H1 (cell line): ENCODE measurements around the gene NEURL1. TPM values are rescaled to one million over a fixed set of nuclear protein-coding genes. Genes with fewer than 3 reads are reported as not detected.
"Not testable (repeated sequence)": the region's sequence is repeated elsewhere in the genome, so short reads cannot be mapped to it uniquely, and the experiment has no call there.

Experiments
- CTCF ChIA-PET: fragments of 300-600 bp; sonication (Branson Sonifier 250); formaldehyde crosslinking; loops from one replicate; lab custom pipeline; 2021; ENCODE audit not compliant: partially characterized antibody; lab: Charles Lee
- POLR2A ChIA-PET: fragments of 300-600 bp; sonication (Branson Sonifier 250); formaldehyde crosslinking; loops from one replicate; lab custom pipeline; 2021; ENCODE audit warnings: inconsistent platforms; ENCODE audit not compliant: partially characterized antibody; lab: Charles Lee
- DNase-seq, 2 experiments: peaks; one replicate each; pipeline versions ENCODE4 v3.0.0 to v3.0.0-alpha.2; 2010 to 2022; ENCODE audit warnings: low spot score in 2 of 2, low read depth in 1 of 2, mixed read lengths in 1 of 2
- FAIRE-seq: peaks from 2 replicates; lab custom pipeline; 2011; peaks lifted over from hg19 to GRCh38; lab: Jason Lieb, UNC
- H2AFZ ChIP-seq: 2 replicates; pipeline ENCODE4 v1.8.1; 2012; ENCODE audit warnings: low read length, inconsistent platforms
- H2AK5ac ChIP-seq: 2 replicates; pipeline ENCODE4 v1.6.1; 2013; ENCODE audit warnings: low read depth, low read length
- H2BK120ac ChIP-seq: replicated peaks from 2 replicates; pipeline ENCODE3; 2013; ENCODE audit warnings: low read depth, low read length, inconsistent platforms
- H2BK12ac ChIP-seq: 2 replicates; pipeline ENCODE4 v1.6.1; 2013; ENCODE audit warnings: low read depth, low read length
- H2BK15ac ChIP-seq: 2 replicates; pipeline ENCODE4 v1.6.1; 2013; ENCODE audit warnings: low read length
- H2BK20ac ChIP-seq: 2 replicates; pipeline ENCODE4 v1.6.1; 2013; ENCODE audit warnings: low read length
- H2BK5ac ChIP-seq: 2 replicates; pipeline ENCODE4 v1.6.1; 2013; ENCODE audit warnings: low read depth, low read length
- H3K14ac ChIP-seq: 2 replicates; pipeline ENCODE4 v1.6.1; 2013; ENCODE audit warnings: inconsistent platforms; ENCODE audit not compliant: insufficient read length
- H3K18ac ChIP-seq: 2 replicates; pipeline ENCODE4 v1.6.1; 2013; ENCODE audit warnings: low read length; ENCODE audit errors: extremely low read depth
- H3K23ac ChIP-seq: 2 replicates; pipeline ENCODE4 v1.6.1; 2013; ENCODE audit warnings: inconsistent platforms; ENCODE audit not compliant: insufficient read length
- H3K23me2 ChIP-seq: 2 replicates; pipeline ENCODE4 v1.6.1; 2013; ENCODE audit warnings: low read depth, low read length
- H3K27ac ChIP-seq: 2 replicates; pipeline ENCODE4 v1.6.1; 2011; ENCODE audit warnings: low read depth, low read length, inconsistent platforms
- H3K27me3 ChIP-seq, 4 experiments: replicated peaks in 1 of 4; 1 replicate in 1 of 4; 2 replicates in 3 of 4; pipeline versions ENCODE4 v1.6.1 to v1.8.1; 2011 to 2013; ENCODE audit warnings: low read length in 3 of 4, mild to moderate bottlenecking in 3 of 4, inconsistent platforms in 2 of 4, mixed read lengths in 2 of 4, moderate library complexity in 1 of 4; ENCODE audit not compliant: control insufficient read depth in 3 of 4, insufficient read depth in 3 of 4; ENCODE audit errors: extremely low read depth in 1 of 4
- H3K36me3 ChIP-seq, 4 experiments: 2 replicates each; pipeline versions ENCODE4 v1.6.1 to v1.8.1; 2011 to 2013; ENCODE audit warnings: mild to moderate bottlenecking in 4 of 4, low read length in 3 of 4, moderate library complexity in 2 of 4, control low read depth in 1 of 4, inconsistent platforms in 1 of 4; ENCODE audit not compliant: insufficient read depth in 4 of 4, control insufficient read depth in 2 of 4
- H3K4ac ChIP-seq: replicated peaks from 2 replicates; pipeline ENCODE3; 2013; ENCODE audit warnings: low read length, low read depth, mixed read lengths, inconsistent platforms; ENCODE audit not compliant: insufficient read length
- H3K4me1 ChIP-seq, 4 experiments: replicated peaks in 1 of 4; 1 replicate in 1 of 4; 2 replicates in 3 of 4; pipeline versions ENCODE4 v1.6.1 to v1.8.1; 2011 to 2013; ENCODE audit warnings: low read length in 3 of 4, inconsistent platforms in 2 of 4, mixed read lengths in 1 of 4; ENCODE audit not compliant: insufficient read depth in 4 of 4, control insufficient read depth in 3 of 4
- H3K4me2 ChIP-seq, 2 experiments: 2 replicates each; pipeline versions ENCODE4 v1.6.1 to v1.8.1; 2011 to 2013; ENCODE audit warnings: low read depth in 2 of 2, low read length in 2 of 2, control low read depth in 1 of 2, inconsistent platforms in 1 of 2, mild to moderate bottlenecking in 1 of 2; ENCODE audit not compliant: insufficient read depth in 1 of 2
- H3K4me3 ChIP-seq, 4 experiments: fragments of 200-600, 300-600 bp in 1 of 4; sonication (generic), shearing (Covaris generic), sonication (Bioruptor Twin) in 1 of 4; 2 replicates each; pipeline versions ENCODE4 v1.5.1 to v1.8.1; 2011 to 2016; ENCODE audit warnings: low read length in 4 of 4, low read depth in 3 of 4, control low read depth in 2 of 4, inconsistent platforms in 2 of 4, mild to moderate bottlenecking in 2 of 4, mixed read lengths in 1 of 4, moderate library complexity in 1 of 4; ENCODE audit not compliant: insufficient read depth in 2 of 4; ENCODE audit errors: extremely low read depth in 1 of 4
- H3K56ac ChIP-seq: replicated peaks from 2 replicates; pipeline ENCODE3; 2013; ENCODE audit warnings: low read depth, mild to moderate bottlenecking, mixed read lengths, low read length, inconsistent platforms; ENCODE audit not compliant: insufficient read length
- H3K79me1 ChIP-seq: 2 replicates; pipeline ENCODE4 v1.6.1; 2013; ENCODE audit warnings: low read depth, low read length, control low read depth
- H3K79me2 ChIP-seq, 2 experiments: 2 replicates each; pipeline versions ENCODE4 v1.6.1 to v1.8.1; 2012 to 2013; ENCODE audit warnings: low read length in 2 of 2, mild to moderate bottlenecking in 2 of 2, inconsistent platforms in 1 of 2; ENCODE audit not compliant: insufficient read depth in 2 of 2, control insufficient read depth in 1 of 2
- H3K9ac ChIP-seq, 4 experiments: replicated peaks in 1 of 4; 1 replicate in 1 of 4; 2 replicates in 3 of 4; pipeline versions ENCODE4 v1.6.1 to v1.8.1; 2011 to 2013; ENCODE audit warnings: low read depth in 3 of 4, low read length in 3 of 4, control low read depth in 2 of 4, mild to moderate bottlenecking in 2 of 4, moderate library complexity in 2 of 4, inconsistent platforms in 1 of 4; ENCODE audit errors: extremely low read depth in 1 of 4
- H3K9me3 ChIP-seq, 2 experiments: 2 replicates each; pipeline versions ENCODE4 v1.6.1 to v1.8.1; 2012 to 2013; ENCODE audit warnings: mild to moderate bottlenecking in 2 of 2, moderate library complexity in 2 of 2, control low read depth in 1 of 2, inconsistent platforms in 1 of 2, low read depth in 1 of 2, low read length in 1 of 2, mixed read lengths in 1 of 2; ENCODE audit not compliant: insufficient read depth in 2 of 2
- H4K20me1 ChIP-seq, 2 experiments: replicated peaks in 1 of 2; 2 replicates each; pipeline versions ENCODE3 to v1.8.1; 2011 to 2013; ENCODE audit warnings: inconsistent platforms in 2 of 2, low read length in 2 of 2, mild to moderate bottlenecking in 1 of 2; ENCODE audit not compliant: insufficient read depth in 2 of 2, control insufficient read depth in 1 of 2
- H4K5ac ChIP-seq: 2 replicates; pipeline ENCODE4 v1.6.1; 2013; ENCODE audit warnings: low read length, low read depth, mixed read lengths, inconsistent platforms; ENCODE audit not compliant: insufficient read length
- H4K8ac ChIP-seq: 2 replicates; pipeline ENCODE4 v1.8.0; 2013; ENCODE audit warnings: mild to moderate bottlenecking, moderate library complexity, low read length, inconsistent platforms; ENCODE audit not compliant: insufficient read depth; ENCODE audit errors: extremely low read depth
- H4K91ac ChIP-seq: replicated peaks from 2 replicates; pipeline ENCODE3; 2013; ENCODE audit warnings: low read length, mixed read lengths, inconsistent platforms; ENCODE audit not compliant: insufficient read length
- ATF3 ChIP-seq: IDR thresholded peaks from 2 replicates; pipeline ENCODE4 v1.6.1; 2011; ENCODE audit warnings: low read depth, mild to moderate bottlenecking, low read length; ENCODE audit not compliant: insufficient read depth
- WGBS, 2 experiments: shearing (Covaris generic) in 1 of 2; methylation state at CpG; one replicate each; pipeline versions ENCODE4 v1.1.6 to v1.1.7; 2013 to 2015; ENCODE audit warnings: low lambda C conversion rate in 2 of 2, mixed read lengths in 2 of 2, inconsistent platforms in 1 of 2, low coverage in 1 of 2, missing lambda C conversion rate in 1 of 2; ENCODE audit not compliant: insufficient replicate concordance in 2 of 2, insufficient coverage in 1 of 2, insufficient read length in 1 of 2; ENCODE audit errors: extremely low coverage in 1 of 2, missing lambda C conversion rate in 1 of 2; 5-methylcytosine and 5-hydroxymethylcytosine counted together
- polyA plus RNA-seq, 7 experiments: library from polyadenylated mRNA; depleted of rRNA in 3 of 7; stranded (reverse) in 5 of 7; unstranded in 2 of 7; fragments of >200 nt in 5 of 7; fragments of 200-250 nt in 2 of 7; gene quantifications; 1 replicate in 5 of 7; 2 replicates in 1 of 7; 4 replicates in 1 of 7; pipeline versions ENCODE4 v1.2.1 to v1.2.3, GENCODE V29; 2011 to 2013; ENCODE audit warnings: missing spikeins in 2 of 7, mixed read lengths in 2 of 7
- total RNA-seq: library from RNA; stranded (reverse); fragmentation: NEBNext Ultra II Directional; extraction: Animal tissue kit (Norgen Biotek cat#: 25700); gene quantifications from 2 replicates; pipeline ENCODE4 v1.2.1, GENCODE V29; 2021

The NEURL1 gene
- total and polyA plus RNA-seq, 2 of the 8 experiments (the other 6 are each of a cell fraction or from before 2014, with no cell fraction given): 0.54 to 0.58 TPM

- H3K23ac ChIP-seq: no peak overlapping the region
- TF ChIP-seq ATF3: no peak
- TF ChIP-seq, all 59 proteins: peak for 0
- H3K79me1 ChIP-seq: no peaks in the 10 kb centered on the region
- no peak overlapping the region for H2BK12ac ChIP-seq
- no peak overlapping the region for H3K18ac ChIP-seq
- H3K9ac ChIP-seq: no peak overlapping the region
- H3K23me2 ChIP-seq: no peaks in the 10 kb centered on the region
- H3K79me2 ChIP-seq: no peaks in the 10 kb centered on the region
- H3K4ac ChIP-seq: no peak overlapping the region
- H3K4me1 ChIP-seq: peaks cover 0 to 3% (median under 1%) of the 10 kb centered on the region in 4 experiments; a peak in 1 of 7 replicates
- no peak overlapping the region for H2BK120ac ChIP-seq
- no peaks in the 10 kb centered on the region for H4K20me1 ChIP-seq
- no peak overlapping the region for H3K27ac ChIP-seq
- no peak overlapping the region for H3K4me3 ChIP-seq
- H3K56ac ChIP-seq: no peak overlapping the region
- no peaks in the 10 kb centered on the region for H3K36me3 ChIP-seq
- no peak overlapping the region for H4K91ac ChIP-seq
- FAIRE-seq (no peak), DNase-seq (no peak)
- no peak overlapping the region for H2AK5ac ChIP-seq
- H3K27me3 ChIP-seq: no peaks in the 10 kb centered on the region; a peak in 1 of 7 replicates
- H4K8ac ChIP-seq: no peak overlapping the region
- H3K9me3 ChIP-seq: peaks cover 3 to 15% of the 10 kb centered on the region in 2 experiments; a peak in 2 of 4 replicates
- no peak overlapping the region for H3K14ac ChIP-seq
- no peak overlapping the region for H4K5ac ChIP-seq
- ChIA-PET CTCF (interaction anchor here (0.7 to 0.8 kb wide), 2 partner anchors 10 to 77 kb away, joined by 3 read pairs; no protein-coding TSS in a partner anchor), POLR2A (no interaction called here)
- no peak overlapping the region for H2BK15ac ChIP-seq
- no peak overlapping the region for H2AFZ ChIP-seq
- no peak overlapping the region for H2BK5ac ChIP-seq
- no peak overlapping the region for H2BK20ac ChIP-seq
- H3K4me2 ChIP-seq: no peak overlapping the region
These were observed 32.4 kb downstream of the NEURL1 start for GRCh38 chr10:103525901-103526300.

DNA sequence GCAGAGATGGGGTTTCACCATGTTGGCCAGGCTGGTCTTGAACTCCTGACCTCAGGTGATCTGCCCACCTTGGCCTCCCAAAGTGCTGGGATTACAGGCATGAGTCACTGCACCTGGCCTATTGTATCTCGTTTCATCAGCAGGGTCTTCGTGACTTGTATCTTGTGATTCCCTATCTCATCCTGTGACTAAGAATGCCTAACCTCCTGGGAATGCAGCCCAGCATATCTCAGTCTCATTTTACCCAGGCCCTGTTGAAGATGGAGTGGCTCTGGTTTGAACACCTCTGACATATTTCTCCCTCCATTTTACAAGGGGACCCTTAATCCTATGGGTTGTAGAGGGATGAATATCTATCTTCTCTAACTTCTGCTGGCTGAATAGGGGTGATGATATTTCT, 34.0 kb downstream of the NEURL1 start:
- H3K79me1 ChIP-seq, H3K56ac ChIP-seq, H4K5ac ChIP-seq, H3K4me1 ChIP-seq, H3K14ac ChIP-seq, H3K18ac ChIP-seq, H2AK5ac ChIP-seq, H3K27ac ChIP-seq, H3K4ac ChIP-seq, POLR2A ChIA-PET, H3K23me2 ChIP-seq, H4K8ac ChIP-seq, H2BK15ac ChIP-seq, H4K91ac ChIP-seq, H3K4me3 ChIP-seq, H3K36me3 ChIP-seq, H4K20me1 ChIP-seq, H2BK20ac ChIP-seq, H2AFZ ChIP-seq, H3K27me3 ChIP-seq, H3K23ac ChIP-seq, FAIRE-seq, DNase-seq, H2BK5ac ChIP-seq, H2BK120ac ChIP-seq, H3K4me2 ChIP-seq, H2BK12ac ChIP-seq, H3K9ac ChIP-seq, H3K79me2 ChIP-seq: not testable (repeated sequence)
- peaks cover 3 to 15% of the 10 kb centered on the region in 2 experiments; a peak in 2 of 4 replicates for H3K9me3 ChIP-seq
- CTCF ChIA-PET: interaction anchor here (1.0 to 1.1 kb wide), 4 partner anchors 17 to 172 kb away, joined by 3 read pairs; no protein-coding TSS in a partner anchor
- WGBS, 2 experiments: 81% methylated on average over 2 of the region's 2 CpGs; no CpG with 5 or more reads in 1 of the 2 experiments
